Fibroblast of upper back skin (primary cell): ENCODE measurements around the gene TRMT112.

ENCODE experiments used
- DNase-seq: peaks from one replicate; pipeline ENCODE4 v3.0.0-alpha.2; 2013

Gene TRMT112

GRCh38 chr11:64268025-64268892 is 49.1 kb downstream of the TRMT112 start:
- DNase-seq = peak; percentile 25

GRCh38 chr11:64267207-64267945 is 50.0 kb downstream of the TRMT112 start:
- no peak for DNase-seq
